Loucy (cell line): ENCODE measurements around the gene MSANTD2.

Experiments used
- CTCF ChIP-seq: fragments of 200-600 bp; sonication (generic); conservative IDR thresholded peaks from 2 replicates; pipeline ENCODE4 v1.5.1; 2014; ENCODE audit warnings: mild to moderate bottlenecking, antibody characterized with exemption, low read length
- EZH2phosphoT487 ChIP-seq: fragments of 200-600 bp; IDR thresholded peaks from 2 replicates; pipeline ENCODE4 v1.6.1; 2018; ENCODE audit warnings: antibody characterized with exemption, mild to moderate bottlenecking, moderate library complexity, borderline replicate concordance

- TF ChIP-seq CTCF (no peak), EZH2phosphoT487 (no peak)
Measured at GRCh38 chr11:124841201-124841600, 41.0 kb upstream of the MSANTD2 start.
